Measurements from ENCODE around the gene PTF1A. TPM values are rescaled to one million over a fixed set of nuclear protein-coding genes. Genes with fewer than 3 reads are reported as not detected.
A peak's percentile ranks its signal among the peaks of the same experiment; 100 is the strongest.

Gene PTF1A
- total and polyA plus RNA-seq, 2 experiments from 2014 or later: not detected

DNA sequence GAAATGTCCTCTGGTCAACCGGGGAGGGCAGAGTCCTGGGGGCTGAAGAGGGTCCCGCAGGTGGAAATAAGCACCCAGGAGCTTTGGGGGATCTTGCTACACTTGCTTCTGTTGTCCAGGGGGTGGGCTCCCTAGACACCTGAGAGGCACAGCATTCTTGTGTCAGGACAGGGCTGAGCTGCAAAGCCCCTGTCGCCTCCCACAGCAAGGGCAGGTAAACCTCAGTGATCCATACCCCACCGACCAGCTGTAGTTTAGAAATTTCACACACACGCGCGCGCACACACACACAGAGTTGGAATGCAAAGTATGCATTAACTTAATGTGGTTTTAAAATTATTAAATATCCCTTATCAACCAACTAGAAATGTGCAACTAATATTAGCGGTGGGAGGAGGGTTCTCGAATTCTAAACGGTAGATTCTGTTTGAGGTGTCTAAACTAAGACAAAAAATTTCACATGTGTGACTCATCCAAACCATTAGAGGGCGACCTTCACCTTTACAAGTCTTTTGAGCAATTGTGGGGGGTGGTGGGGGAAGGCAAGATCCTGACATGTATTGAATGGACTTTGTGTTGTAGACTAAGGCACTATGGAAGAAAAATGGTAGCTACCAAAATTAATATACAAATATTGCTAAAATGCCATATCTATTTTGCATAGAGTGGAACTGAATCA, 34.3 kb upstream of the PTF1A start:
- Histone ChIP-seq H3K36me3 (replicated peaks; ENCODE audit: insufficient read depth, low read depth) (no peaks in the 10 kb centered on the region), H4K20me1 (ENCODE audit: insufficient read depth, poor library complexity, severe bottlenecking) (no peaks in the 10 kb centered on the region), H3K9me3 (ENCODE audit: low read depth) (no peaks in the 10 kb centered on the region), H3K9me2 (replicated peaks; ENCODE audit: insufficient read depth) (no peaks in the 10 kb centered on the region), H3K79me2 (no peaks in the 10 kb centered on the region), H3K4me2 (peak overlapping the region; percentile 65), H3K4me1 (ENCODE audit: insufficient read depth) (no peaks in the 10 kb centered on the region), H3K27ac (no peak overlapping the region), H3K4me3 (no peak overlapping the region), H2AFZ (peak overlapping the region; percentile 58), H3K27me3 (peaks cover 37% of the 10 kb centered on the region)
- 53% methylated on average over 12 of the region's 12 CpGs for whole genome bisulfite sequencing (ENCODE audit: low lambda C conversion rate, missing lambda C conversion rate)
- DNase-seq (ENCODE audit: low spot score): peak; percentile 56
- no peak for TF ChIP-seq CTCF (IDR thresholded peaks at IDR 0.05; ENCODE audit: poor library complexity)
- no peak for TF ChIP-seq EZH2 (IDR thresholded peaks at IDR 0.05; ENCODE audit: borderline replicate concordance)
- TF ChIP-seq EZH2phosphoT487 (IDR thresholded peaks at IDR 0.05; ENCODE audit: low read depth, severe bottlenecking, unreplicated experiment): no peak

DNA sequence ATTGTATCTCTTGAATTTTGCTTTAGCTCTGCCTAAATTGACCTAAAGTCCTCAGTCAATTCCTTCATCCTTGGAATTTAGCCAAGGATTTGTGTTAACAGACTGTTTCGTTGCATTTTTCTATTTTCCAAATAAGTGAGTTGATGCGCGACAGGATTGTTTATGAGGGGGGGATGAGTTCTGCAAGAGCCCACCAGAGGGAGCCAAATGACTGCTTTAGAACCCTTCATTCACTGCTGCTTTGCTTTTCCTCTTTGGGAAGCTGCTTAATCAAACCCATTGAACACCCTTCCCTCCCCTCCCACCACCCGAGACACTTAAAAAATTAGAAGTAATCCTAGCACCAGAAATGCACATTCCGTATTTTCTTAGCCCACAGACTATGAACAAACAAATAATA, 33.7 kb upstream of the PTF1A start:
- Histone ChIP-seq H3K27ac (no peak overlapping the region), H3K79me2 (no peaks in the 10 kb centered on the region), H3K4me1 (ENCODE audit: insufficient read depth) (no peaks in the 10 kb centered on the region), H3K9me2 (replicated peaks; ENCODE audit: insufficient read depth) (no peaks in the 10 kb centered on the region), H3K4me3 (no peak overlapping the region), H2AFZ (peak overlapping the region; percentile 58), H4K20me1 (ENCODE audit: insufficient read depth, poor library complexity, severe bottlenecking) (no peaks in the 10 kb centered on the region), H3K36me3 (replicated peaks; ENCODE audit: insufficient read depth, low read depth) (no peaks in the 10 kb centered on the region), H3K4me2 (peak overlapping the region; percentile 65), H3K27me3 (peaks cover 37% of the 10 kb centered on the region), H3K9me3 (ENCODE audit: low read depth) (no peaks in the 10 kb centered on the region)
- TF ChIP-seq EZH2 (IDR thresholded peaks at IDR 0.05; ENCODE audit: borderline replicate concordance) (no peak), EZH2phosphoT487 (IDR thresholded peaks at IDR 0.05; ENCODE audit: low read depth, severe bottlenecking, unreplicated experiment) (no peak), CTCF (IDR thresholded peaks at IDR 0.05; ENCODE audit: poor library complexity) (peak; percentile 67)
- peak; percentile 80 for DNase-seq (ENCODE audit: low spot score)
- 2% methylated on average over 5 of the region's 5 CpGs for WGBS (ENCODE audit: low lambda C conversion rate, missing lambda C conversion rate)

DNA sequence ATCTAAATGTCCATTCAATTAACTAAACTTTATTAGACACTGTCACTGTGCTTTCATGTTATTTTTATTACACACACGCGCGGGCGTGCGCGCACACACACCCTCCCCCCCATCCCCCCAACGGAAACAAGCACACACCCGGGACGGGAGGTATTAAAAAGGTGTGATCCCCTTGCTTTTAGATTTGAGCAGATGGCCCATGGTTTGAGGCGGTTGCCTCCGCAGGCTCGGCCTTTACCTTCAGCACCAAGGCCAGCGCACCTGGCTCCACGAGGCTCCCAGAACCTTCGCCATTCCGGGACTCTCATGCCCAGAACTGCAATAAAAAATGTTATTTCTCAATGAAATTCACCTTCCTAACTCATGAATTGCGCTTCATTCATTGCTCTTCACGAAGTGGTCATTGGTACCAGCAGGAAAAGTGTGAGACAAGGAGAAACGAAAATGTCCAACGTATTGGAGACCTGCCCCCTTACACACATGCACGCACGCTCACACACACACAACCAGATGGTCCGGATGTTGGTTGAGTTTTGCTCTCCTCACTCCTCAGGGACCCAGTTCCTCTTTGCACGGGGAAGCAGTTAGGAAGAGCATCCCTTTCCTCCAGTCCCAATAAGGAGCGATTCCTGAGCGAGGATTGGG, 20.8 kb upstream of the PTF1A start:
- Histone ChIP-seq H4K20me1 (ENCODE audit: insufficient read depth, poor library complexity, severe bottlenecking) (no peaks in the 10 kb centered on the region), H3K9me3 (ENCODE audit: low read depth) (no peaks in the 10 kb centered on the region), H3K4me2 (no peak overlapping the region), H3K4me1 (ENCODE audit: insufficient read depth) (peaks cover 2% of the 10 kb centered on the region), H2AFZ (no peak overlapping the region), H3K27me3 (peaks cover 93% of the 10 kb centered on the region), H3K36me3 (replicated peaks; ENCODE audit: insufficient read depth, low read depth) (no peaks in the 10 kb centered on the region), H3K4me3 (no peak overlapping the region), H3K27ac (no peak overlapping the region), H3K9me2 (replicated peaks; ENCODE audit: insufficient read depth) (no peaks in the 10 kb centered on the region), H3K79me2 (no peaks in the 10 kb centered on the region)
- 22% methylated on average over 26 of the region's 26 CpGs for WGBS (ENCODE audit: low lambda C conversion rate, missing lambda C conversion rate)
- TF ChIP-seq EZH2 (IDR thresholded peaks at IDR 0.05; ENCODE audit: borderline replicate concordance): no peak
- no peak for TF ChIP-seq CTCF (IDR thresholded peaks at IDR 0.05; ENCODE audit: poor library complexity)
- no peak for TF ChIP-seq EZH2phosphoT487 (IDR thresholded peaks at IDR 0.05; ENCODE audit: low read depth, severe bottlenecking, unreplicated experiment)
- peak; percentile 75 for DNase-seq (ENCODE audit: low spot score)

All from hepatocyte (in vitro differentiated cells).